ENCODE results near the gene NALF2. TPM values are rescaled to one million over a fixed set of nuclear protein-coding genes. Genes with fewer than 3 reads are reported as not detected.

NALF2 gene
- total RNA-seq, 1 experiment from 2014 or later = 1.5 TPM

GRCh38 chrX:69501429-69501828, 2.7 kb upstream of the NALF2 start:
- DNase-seq (ENCODE audit: low read depth, low spot score) = no peak
- Histone ChIP-seq H3K27ac (ENCODE audit: low read length) (no peak overlapping the region), H3K4me1 (ENCODE audit: control insufficient read depth, insufficient read depth, low read length) (no peaks in the 10 kb centered on the region), H3K9me3 (ENCODE audit: control insufficient read depth, insufficient read depth, low read depth, low read length) (no peaks in the 10 kb centered on the region), H3K4me3 (ENCODE audit: low read depth in 2 of 2, low read length in 2 of 2) (no peak overlapping the region), H3K36me3 (ENCODE audit: control insufficient read depth, insufficient read depth, low read length) (no peaks in the 10 kb centered on the region), H3K27me3 (ENCODE audit: control insufficient read depth, insufficient read depth, low read length) (no peaks in the 10 kb centered on the region; the same call in 1 of the 2 replicates)
- POLR2A ChIA-PET = no interaction called here
- in situ Hi-C loops (cut with HindIII; ENCODE audit: low pct_unique_long_range_greater_than_20kb, low sequenced_read_pairs) = no loop called here
- TF ChIP-seq, protein P1, sequence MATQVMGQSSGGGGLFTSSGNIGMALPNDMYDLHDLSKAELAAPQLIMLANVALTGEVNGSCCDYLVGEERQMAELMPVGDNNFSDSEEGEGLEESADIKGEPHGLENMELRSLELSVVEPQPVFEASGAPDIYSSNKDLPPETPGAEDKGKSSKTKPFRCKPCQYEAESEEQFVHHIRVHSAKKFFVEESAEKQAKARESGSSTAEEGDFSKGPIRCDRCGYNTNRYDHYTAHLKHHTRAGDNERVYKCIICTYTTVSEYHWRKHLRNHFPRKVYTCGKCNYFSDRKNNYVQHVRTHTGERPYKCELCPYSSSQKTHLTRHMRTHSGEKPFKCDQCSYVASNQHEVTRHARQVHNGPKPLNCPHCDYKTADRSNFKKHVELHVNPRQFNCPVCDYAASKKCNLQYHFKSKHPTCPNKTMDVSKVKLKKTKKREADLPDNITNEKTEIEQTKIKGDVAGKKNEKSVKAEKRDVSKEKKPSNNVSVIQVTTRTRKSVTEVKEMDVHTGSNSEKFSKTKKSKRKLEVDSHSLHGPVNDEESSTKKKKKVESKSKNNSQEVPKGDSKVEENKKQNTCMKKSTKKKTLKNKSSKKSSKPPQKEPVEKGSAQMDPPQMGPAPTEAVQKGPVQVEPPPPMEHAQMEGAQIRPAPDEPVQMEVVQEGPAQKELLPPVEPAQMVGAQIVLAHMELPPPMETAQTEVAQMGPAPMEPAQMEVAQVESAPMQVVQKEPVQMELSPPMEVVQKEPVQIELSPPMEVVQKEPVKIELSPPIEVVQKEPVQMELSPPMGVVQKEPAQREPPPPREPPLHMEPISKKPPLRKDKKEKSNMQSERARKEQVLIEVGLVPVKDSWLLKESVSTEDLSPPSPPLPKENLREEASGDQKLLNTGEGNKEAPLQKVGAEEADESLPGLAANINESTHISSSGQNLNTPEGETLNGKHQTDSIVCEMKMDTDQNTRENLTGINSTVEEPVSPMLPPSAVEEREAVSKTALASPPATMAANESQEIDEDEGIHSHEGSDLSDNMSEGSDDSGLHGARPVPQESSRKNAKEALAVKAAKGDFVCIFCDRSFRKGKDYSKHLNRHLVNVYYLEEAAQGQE (IDR thresholded peaks at IDR 0.05; ENCODE audit: insufficient read depth in 1 of 2, low read depth in 2 of 2, low read length in 1 of 2) = no peak
- no peak for TF ChIP-seq TCF7L2 (IDR thresholded peaks at IDR 0.05; ENCODE audit: low read depth, low read length)
- ATAC-seq = no peak
- CTCF ChIA-PET = no interaction called here
- intact Hi-C loops (cut with micrococcal nuclease; ENCODE audit: unreplicated experiment) = no loop called here
- no TSS peak for BruUV-seq (replicated peaks)

DNA sequence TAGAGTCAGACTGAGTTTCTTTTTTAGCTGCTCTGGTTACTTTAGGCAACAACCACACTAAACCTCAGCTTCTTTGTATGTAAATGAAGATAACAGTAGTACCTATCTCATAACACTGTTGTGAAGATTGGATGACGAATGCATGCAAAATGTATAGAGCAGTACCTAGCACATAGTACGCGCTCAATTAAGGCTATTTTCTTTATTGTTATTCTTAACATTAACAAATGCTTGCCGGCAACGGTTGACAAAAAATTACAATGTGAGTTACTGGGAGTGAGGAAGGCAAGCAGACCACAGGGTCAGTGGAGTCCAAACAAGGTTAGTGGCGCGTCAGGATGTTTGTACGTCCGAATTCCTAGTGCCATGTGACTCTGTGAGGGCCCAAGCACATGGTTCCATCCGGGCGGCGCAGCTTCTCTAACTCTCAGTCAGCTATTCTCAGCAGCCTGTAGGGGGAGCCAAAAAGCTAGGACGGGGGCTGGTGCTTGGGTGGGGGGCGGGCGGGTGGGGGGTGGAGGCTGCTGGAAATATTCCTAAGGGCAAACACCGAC, 821 bp upstream of the NALF2 start:
- no peaks in the 10 kb centered on the region for H3K36me3 ChIP-seq (ENCODE audit: control insufficient read depth, insufficient read depth, low read length)
- BruUV-seq (replicated peaks) = no TSS peak
- no peak overlapping the region for H3K27ac ChIP-seq (ENCODE audit: low read length)
- CTCF ChIA-PET = interaction anchor here (0.6 kb wide), 3 partner anchors 31 to 426 kb away, joined by 3 to 6 read pairs (median 4); no protein-coding TSS in a partner anchor
- in situ Hi-C loops (cut with HindIII; ENCODE audit: low pct_unique_long_range_greater_than_20kb, low sequenced_read_pairs) (no loop called here), intact Hi-C loops (cut with micrococcal nuclease; ENCODE audit: unreplicated experiment) (no loop called here)
- no peak for TF ChIP-seq SIN3A (IDR thresholded peaks at IDR 0.05; ENCODE audit: borderline replicate concordance, insufficient read depth, low read depth, low read length)
- peak; percentile 70 for TF ChIP-seq CTCF (IDR thresholded peaks at IDR 0.05)
- POLR2A ChIA-PET = no interaction called here
- H3K9me3 ChIP-seq (ENCODE audit: control insufficient read depth, insufficient read depth, low read depth, low read length) = no peaks in the 10 kb centered on the region
- DNase-seq (ENCODE audit: low read depth, low spot score) (no peak), ATAC-seq (peak; percentile 54)
- H3K4me1 ChIP-seq (ENCODE audit: control insufficient read depth, insufficient read depth, low read length) = no peaks in the 10 kb centered on the region
- no peaks in the 10 kb centered on the region; the same call in 1 of the 2 replicates for H3K27me3 ChIP-seq (ENCODE audit: control insufficient read depth, insufficient read depth, low read length)
- H3K4me3 ChIP-seq (ENCODE audit: low read depth in 2 of 2, low read length in 2 of 2) = peak overlapping the region in 1 of 2 experiments; percentile 60; a peak in 2 of 4 replicates

- TF ChIP-seq POLR2AphosphoS5 (IDR thresholded peaks at IDR 0.05; ENCODE audit: low read depth, low read length) (no peak), CTCF (IDR thresholded peaks at IDR 0.05) (no peak; the same call in 1 of the 2 replicates), SIN3A (IDR thresholded peaks at IDR 0.05; ENCODE audit: borderline replicate concordance, insufficient read depth, low read depth, low read length) (no peak), TCF7L2 (IDR thresholded peaks at IDR 0.05; ENCODE audit: low read depth, low read length) (no peak)
- TF ChIP-seq, protein P1 (IDR thresholded peaks at IDR 0.05; ENCODE audit: insufficient read depth in 1 of 2, low read depth in 2 of 2, low read length in 1 of 2) = no peak
- in situ Hi-C loops (cut with HindIII; ENCODE audit: low pct_unique_long_range_greater_than_20kb, low sequenced_read_pairs) = no loop called here
- Histone ChIP-seq H3K4me3 (ENCODE audit: low read depth in 2 of 2, low read length in 2 of 2) (peak overlapping the region; percentile 48 to 60), H3K9me3 (ENCODE audit: control insufficient read depth, insufficient read depth, low read depth, low read length) (no peaks in the 10 kb centered on the region), H3K4me1 (ENCODE audit: control insufficient read depth, insufficient read depth, low read length) (no peaks in the 10 kb centered on the region), H3K27me3 (ENCODE audit: control insufficient read depth, insufficient read depth, low read length) (no peaks in the 10 kb centered on the region), H3K27ac (ENCODE audit: low read length) (no peak overlapping the region), H3K36me3 (ENCODE audit: control insufficient read depth, insufficient read depth, low read length) (no peaks in the 10 kb centered on the region)
- no TSS peak for BruUV-seq (replicated peaks)
- ChIA-PET CTCF (no interaction called here), POLR2A (no interaction called here)
- intact Hi-C loops (cut with micrococcal nuclease; ENCODE audit: unreplicated experiment) = no loop called here
- ATAC-seq (peak; percentile 29), DNase-seq (ENCODE audit: low read depth, low spot score) (no peak)
These were observed 793 bp downstream of the NALF2 start for GRCh38 chrX:69504626-69505612.

Measured in Panc1 (cell line).